HEK293 (cell line): ENCODE measurements around the gene TEX14.

Experiments used
- ATF2 ChIP-seq: fragments of 450-650 bp; formaldehyde crosslinking; IDR thresholded peaks from 2 replicates; pipeline ENCODE4 v1.5.1; 2016; ENCODE audit warnings: missing biosample characterization, missing genetic modification characterization, low read depth
- GLI2 ChIP-seq: fragments of 450-650 bp; formaldehyde crosslinking; IDR thresholded peaks from 2 replicates; pipeline ENCODE4; 2017; ENCODE audit warnings: missing biosample characterization, missing genetic modification characterization, low read depth, borderline replicate concordance
- OSR2 ChIP-seq: fragments of 450-650 bp; formaldehyde crosslinking; IDR thresholded peaks from 2 replicates; pipeline ENCODE4 v1.5.1; 2016; ENCODE audit warnings: missing biosample characterization, missing genetic modification characterization
- PBX3 ChIP-seq: sonication (generic); formaldehyde crosslinking; IDR thresholded peaks from 2 replicates; pipeline ENCODE4 v1.8.1; 2022; ENCODE audit warnings: mild to moderate bottlenecking, moderate library complexity, missing genetic modification reagents
- RBAK ChIP-seq: fragments of 450-650 bp; formaldehyde crosslinking; IDR thresholded peaks from 2 replicates; pipeline ENCODE4 v1.5.1; 2016; ENCODE audit warnings: missing biosample characterization, missing genetic modification characterization
- SCRT2 ChIP-seq: fragments of 450-650 bp; formaldehyde crosslinking; IDR thresholded peaks from 2 replicates; pipeline ENCODE4 v1.5.1; 2016; ENCODE audit warnings: missing biosample characterization, missing genetic modification characterization
- SETDB1 ChIP-seq: IDR thresholded peaks from one replicate; pipeline ENCODE4 v1.6.1; 2017; ENCODE audit warnings: mild to moderate bottlenecking, low read length, moderate library complexity, mixed read lengths; ENCODE audit not compliant: insufficient read length
- YY1 ChIP-seq: fragments of 450-650 bp; formaldehyde crosslinking; IDR thresholded peaks from 2 replicates; pipeline ENCODE4 v1.5.1; 2018; ENCODE audit warnings: missing biosample characterization, missing genetic modification characterization
- ZBTB1 ChIP-seq: fragments of 450-650 bp; formaldehyde crosslinking; IDR thresholded peaks from 2 replicates; pipeline ENCODE4 v1.5.1; 2016; ENCODE audit warnings: missing biosample characterization, missing genetic modification characterization
- ZFP69B ChIP-seq: fragments of 450-650 bp; formaldehyde crosslinking; IDR thresholded peaks from 2 replicates; pipeline ENCODE4 v1.5.1; 2016; ENCODE audit warnings: missing biosample characterization, missing genetic modification characterization
- ZNF114 ChIP-seq: fragments of 450-650 bp; formaldehyde crosslinking; IDR thresholded peaks from 2 replicates; pipeline ENCODE4 v1.5.0; 2017; ENCODE audit warnings: missing biosample characterization, missing genetic modification characterization
- ZNF121 ChIP-seq: fragments of 450-650 bp; formaldehyde crosslinking; IDR thresholded peaks from 2 replicates; pipeline ENCODE4 v1.5.1; 2016; ENCODE audit warnings: missing biosample characterization, missing genetic modification characterization
- ZNF146 ChIP-seq: fragments of 450-650 bp; formaldehyde crosslinking; IDR thresholded peaks from 2 replicates; pipeline ENCODE4 v1.5.1; 2016; ENCODE audit warnings: missing biosample characterization, missing genetic modification characterization
- ZNF184 ChIP-seq: fragments of 450-650 bp; IDR thresholded peaks from 2 replicates; pipeline ENCODE4 v1.5.1; 2018; ENCODE audit warnings: missing biosample characterization, mild to moderate bottlenecking, missing genetic modification characterization
- ZNF211 ChIP-seq: fragments of 450-650 bp; formaldehyde crosslinking; IDR thresholded peaks from 2 replicates; pipeline ENCODE4 v1.5.1; 2016; ENCODE audit warnings: low read depth, missing biosample characterization, missing genetic modification characterization
- ZNF366 ChIP-seq: fragments of 450-650 bp; formaldehyde crosslinking; conservative IDR thresholded peaks from 2 replicates; pipeline ENCODE4 v1.5.1; 2016; ENCODE audit warnings: missing biosample characterization, missing genetic modification characterization
- ZNF391 ChIP-seq: fragments of 450-650 bp; formaldehyde crosslinking; IDR thresholded peaks from 2 replicates; pipeline ENCODE4 v1.5.1; 2016; ENCODE audit warnings: low read depth, missing biosample characterization, missing genetic modification characterization, borderline replicate concordance
- ZNF394 ChIP-seq: fragments of 450-650 bp; formaldehyde crosslinking; IDR thresholded peaks from 2 replicates; pipeline ENCODE4 v1.5.1; 2016; ENCODE audit warnings: missing biosample characterization, missing genetic modification characterization, mild to moderate bottlenecking, moderate library complexity, borderline replicate concordance
- ZNF48 ChIP-seq: fragments of 450-650 bp; formaldehyde crosslinking; IDR thresholded peaks from 2 replicates; pipeline ENCODE4 v1.5.1; 2016; ENCODE audit warnings: missing biosample characterization, missing genetic modification characterization
- ZNF521 ChIP-seq: fragments of 450-650 bp; formaldehyde crosslinking; IDR thresholded peaks from 2 replicates; pipeline ENCODE4 v1.5.1; 2017; ENCODE audit warnings: missing biosample characterization, mild to moderate bottlenecking, missing genetic modification characterization
- ZNF549 ChIP-seq: fragments of 450-650 bp; IDR thresholded peaks from 2 replicates; pipeline ENCODE4 v1.5.1; 2018; ENCODE audit warnings: missing biosample characterization, missing genetic modification characterization, mild to moderate bottlenecking, inconsistent platforms, moderate library complexity
- ZNF621 ChIP-seq: fragments of 450-650 bp; formaldehyde crosslinking; IDR thresholded peaks from 2 replicates; pipeline ENCODE4 v1.5.1; 2017; ENCODE audit warnings: missing biosample characterization, missing genetic modification characterization
- ZNF626 ChIP-seq: fragments of 450-650 bp; sonication (Bioruptor Pico); formaldehyde crosslinking; IDR thresholded peaks from 2 replicates; pipeline ENCODE4 v1.5.1; 2018; ENCODE audit warnings: missing biosample characterization, missing genetic modification characterization, inconsistent platforms
- TF ChIP-seq, protein P1 (sequence below): fragments of 450-650 bp; IDR thresholded peaks from 2 replicates; pipeline ENCODE4 v1.5.1; 2018; ENCODE audit warnings: missing biosample characterization, missing genetic modification characterization
- TF ChIP-seq, protein P2 (sequence below): fragments of 450-650 bp; formaldehyde crosslinking; IDR thresholded peaks from 2 replicates; pipeline ENCODE4 v1.5.1; 2016; ENCODE audit warnings: missing biosample characterization, missing genetic modification characterization
- TF ChIP-seq, protein P3 (sequence below): fragments of 450-650 bp; formaldehyde crosslinking; IDR thresholded peaks from 2 replicates; pipeline ENCODE4 v1.5.0; 2017; ENCODE audit warnings: missing biosample characterization, missing genetic modification characterization, borderline replicate concordance
- TF ChIP-seq, protein P4 (sequence below): fragments of 450-650 bp; formaldehyde crosslinking; IDR thresholded peaks from 2 replicates; pipeline ENCODE4 v1.5.1; 2017; ENCODE audit warnings: missing biosample characterization, missing genetic modification characterization

TEX14 gene

GRCh38 chr17:58692239-58693055 is 602 bp upstream of the TEX14 start, which contains the start of gene RAD51C (continued):
- TF ChIP-seq, protein P1, sequence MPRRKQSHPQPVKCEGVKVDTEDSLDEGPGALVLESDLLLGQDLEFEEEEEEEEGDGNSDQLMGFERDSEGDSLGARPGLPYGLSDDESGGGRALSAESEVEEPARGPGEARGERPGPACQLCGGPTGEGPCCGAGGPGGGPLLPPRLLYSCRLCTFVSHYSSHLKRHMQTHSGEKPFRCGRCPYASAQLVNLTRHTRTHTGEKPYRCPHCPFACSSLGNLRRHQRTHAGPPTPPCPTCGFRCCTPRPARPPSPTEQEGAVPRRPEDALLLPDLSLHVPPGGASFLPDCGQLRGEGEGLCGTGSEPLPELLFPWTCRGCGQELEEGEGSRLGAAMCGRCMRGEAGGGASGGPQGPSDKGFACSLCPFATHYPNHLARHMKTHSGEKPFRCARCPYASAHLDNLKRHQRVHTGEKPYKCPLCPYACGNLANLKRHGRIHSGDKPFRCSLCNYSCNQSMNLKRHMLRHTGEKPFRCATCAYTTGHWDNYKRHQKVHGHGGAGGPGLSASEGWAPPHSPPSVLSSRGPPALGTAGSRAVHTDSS (tag by site-specific recombination) = no peak
- no peak for TF ChIP-seq ZNF549 (tag by site-specific recombination)
- TF ChIP-seq SETDB1 = peak; percentile 77
- TF ChIP-seq ZNF521 (tag by site-specific recombination) = no peak
- 0 out of 2 replicates have a peak, but pooled peaks have one; percentile 43 for TF ChIP-seq YY1 (tag by site-specific recombination)
- TF ChIP-seq, protein P2, sequence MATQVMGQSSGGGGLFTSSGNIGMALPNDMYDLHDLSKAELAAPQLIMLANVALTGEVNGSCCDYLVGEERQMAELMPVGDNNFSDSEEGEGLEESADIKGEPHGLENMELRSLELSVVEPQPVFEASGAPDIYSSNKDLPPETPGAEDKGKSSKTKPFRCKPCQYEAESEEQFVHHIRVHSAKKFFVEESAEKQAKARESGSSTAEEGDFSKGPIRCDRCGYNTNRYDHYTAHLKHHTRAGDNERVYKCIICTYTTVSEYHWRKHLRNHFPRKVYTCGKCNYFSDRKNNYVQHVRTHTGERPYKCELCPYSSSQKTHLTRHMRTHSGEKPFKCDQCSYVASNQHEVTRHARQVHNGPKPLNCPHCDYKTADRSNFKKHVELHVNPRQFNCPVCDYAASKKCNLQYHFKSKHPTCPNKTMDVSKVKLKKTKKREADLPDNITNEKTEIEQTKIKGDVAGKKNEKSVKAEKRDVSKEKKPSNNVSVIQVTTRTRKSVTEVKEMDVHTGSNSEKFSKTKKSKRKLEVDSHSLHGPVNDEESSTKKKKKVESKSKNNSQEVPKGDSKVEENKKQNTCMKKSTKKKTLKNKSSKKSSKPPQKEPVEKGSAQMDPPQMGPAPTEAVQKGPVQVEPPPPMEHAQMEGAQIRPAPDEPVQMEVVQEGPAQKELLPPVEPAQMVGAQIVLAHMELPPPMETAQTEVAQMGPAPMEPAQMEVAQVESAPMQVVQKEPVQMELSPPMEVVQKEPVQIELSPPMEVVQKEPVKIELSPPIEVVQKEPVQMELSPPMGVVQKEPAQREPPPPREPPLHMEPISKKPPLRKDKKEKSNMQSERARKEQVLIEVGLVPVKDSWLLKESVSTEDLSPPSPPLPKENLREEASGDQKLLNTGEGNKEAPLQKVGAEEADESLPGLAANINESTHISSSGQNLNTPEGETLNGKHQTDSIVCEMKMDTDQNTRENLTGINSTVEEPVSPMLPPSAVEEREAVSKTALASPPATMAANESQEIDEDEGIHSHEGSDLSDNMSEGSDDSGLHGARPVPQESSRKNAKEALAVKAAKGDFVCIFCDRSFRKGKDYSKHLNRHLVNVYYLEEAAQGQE (tag by site-specific recombination) = no peak
- TF ChIP-seq ZNF121 (tag by site-specific recombination) = no peak
- no peak for TF ChIP-seq ZNF366
- no peak; the same call in 1 of the 2 replicates for TF ChIP-seq ZNF391
- peak; percentile 66; the same call in 1 of the 2 replicates for TF ChIP-seq PBX3 (CRISPR knock-in tag)
- no peak for TF ChIP-seq GLI2
- no peak for TF ChIP-seq ZNF48 (tag by site-specific recombination)
- TF ChIP-seq ZBTB1 (tag by site-specific recombination) = peak; percentile 35; the same call in 1 of the 2 replicates
- TF ChIP-seq, protein P3, sequence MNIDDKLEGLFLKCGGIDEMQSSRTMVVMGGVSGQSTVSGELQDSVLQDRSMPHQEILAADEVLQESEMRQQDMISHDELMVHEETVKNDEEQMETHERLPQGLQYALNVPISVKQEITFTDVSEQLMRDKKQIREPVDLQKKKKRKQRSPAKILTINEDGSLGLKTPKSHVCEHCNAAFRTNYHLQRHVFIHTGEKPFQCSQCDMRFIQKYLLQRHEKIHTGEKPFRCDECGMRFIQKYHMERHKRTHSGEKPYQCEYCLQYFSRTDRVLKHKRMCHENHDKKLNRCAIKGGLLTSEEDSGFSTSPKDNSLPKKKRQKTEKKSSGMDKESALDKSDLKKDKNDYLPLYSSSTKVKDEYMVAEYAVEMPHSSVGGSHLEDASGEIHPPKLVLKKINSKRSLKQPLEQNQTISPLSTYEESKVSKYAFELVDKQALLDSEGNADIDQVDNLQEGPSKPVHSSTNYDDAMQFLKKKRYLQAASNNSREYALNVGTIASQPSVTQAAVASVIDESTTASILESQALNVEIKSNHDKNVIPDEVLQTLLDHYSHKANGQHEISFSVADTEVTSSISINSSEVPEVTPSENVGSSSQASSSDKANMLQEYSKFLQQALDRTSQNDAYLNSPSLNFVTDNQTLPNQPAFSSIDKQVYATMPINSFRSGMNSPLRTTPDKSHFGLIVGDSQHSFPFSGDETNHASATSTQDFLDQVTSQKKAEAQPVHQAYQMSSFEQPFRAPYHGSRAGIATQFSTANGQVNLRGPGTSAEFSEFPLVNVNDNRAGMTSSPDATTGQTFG (tag by site-specific recombination) = no peak
- no peak for TF ChIP-seq ZNF114 (tag by site-specific recombination)
- no peak for TF ChIP-seq OSR2 (tag by site-specific recombination)
- peak; percentile 94 for TF ChIP-seq ATF2 (tag by site-specific recombination)
- TF ChIP-seq, protein P4, sequence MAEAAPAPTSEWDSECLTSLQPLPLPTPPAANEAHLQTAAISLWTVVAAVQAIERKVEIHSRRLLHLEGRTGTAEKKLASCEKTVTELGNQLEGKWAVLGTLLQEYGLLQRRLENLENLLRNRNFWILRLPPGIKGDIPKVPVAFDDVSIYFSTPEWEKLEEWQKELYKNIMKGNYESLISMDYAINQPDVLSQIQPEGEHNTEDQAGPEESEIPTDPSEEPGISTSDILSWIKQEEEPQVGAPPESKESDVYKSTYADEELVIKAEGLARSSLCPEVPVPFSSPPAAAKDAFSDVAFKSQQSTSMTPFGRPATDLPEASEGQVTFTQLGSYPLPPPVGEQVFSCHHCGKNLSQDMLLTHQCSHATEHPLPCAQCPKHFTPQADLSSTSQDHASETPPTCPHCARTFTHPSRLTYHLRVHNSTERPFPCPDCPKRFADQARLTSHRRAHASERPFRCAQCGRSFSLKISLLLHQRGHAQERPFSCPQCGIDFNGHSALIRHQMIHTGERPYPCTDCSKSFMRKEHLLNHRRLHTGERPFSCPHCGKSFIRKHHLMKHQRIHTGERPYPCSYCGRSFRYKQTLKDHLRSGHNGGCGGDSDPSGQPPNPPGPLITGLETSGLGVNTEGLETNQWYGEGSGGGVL = no peak; the same call in 1 of the 2 replicates
- 0 out of 2 replicates have a peak, but pooled peaks have one; percentile 2 for TF ChIP-seq ZNF146
- no peak for TF ChIP-seq RBAK (tag by site-specific recombination)
- TF ChIP-seq ZNF394 (tag by site-specific recombination) = peak; percentile 89
- TF ChIP-seq ZNF621 (tag by site-specific recombination) = no peak
- peak; percentile 33; the same call in 1 of the 2 replicates for TF ChIP-seq ZFP69B (tag by site-specific recombination)
- no peak for TF ChIP-seq ZNF626 (tag by site-specific recombination)
- TF ChIP-seq SCRT2 (tag by site-specific recombination) = peak; percentile 17; the same call in 1 of the 2 replicates
- TF ChIP-seq ZNF211 (tag by site-specific recombination) = no peak
- TF ChIP-seq ZNF184 = no peak
